C4-2B (cell line): ENCODE measurements around the gene KLF3.

ENCODE experiments used
- CTCF ChIP-seq: fragments of 450-650 bp; conservative IDR thresholded peaks from 2 replicates; pipeline ENCODE4 v1.5.1; 2017; ENCODE audit warnings: mild to moderate bottlenecking
- ZFX ChIP-seq: fragments of 450-650 bp; IDR thresholded peaks from 2 replicates; pipeline ENCODE4 v1.6.1; 2017

DNA sequence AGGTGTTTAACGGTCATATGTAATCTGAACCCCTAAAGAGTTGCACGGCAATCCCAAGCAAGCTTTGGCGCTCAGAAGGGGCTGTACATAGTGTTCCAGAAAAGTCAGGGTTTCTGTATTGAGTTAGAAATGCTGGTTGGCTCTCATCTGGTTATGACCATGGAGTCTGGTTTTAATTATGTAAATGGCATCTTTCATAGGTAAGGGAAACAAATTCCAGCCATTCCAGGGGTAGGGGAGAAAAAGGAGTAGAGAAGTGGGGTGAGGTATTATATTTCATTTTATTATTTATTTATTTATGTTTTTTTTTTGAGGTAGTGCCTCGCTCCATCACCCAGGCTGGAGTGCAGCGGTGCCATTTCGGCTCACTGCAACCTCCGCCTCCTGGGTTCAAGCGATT is 15.9 kb downstream of the KLF3 start:
- TF ChIP-seq CTCF (no peak), ZFX (no peak)
